Fibroblast of lung (primary cell): ENCODE data around the gene PPP1R2. TPM values are rescaled to one million over a fixed set of nuclear protein-coding genes. Genes with fewer than 3 reads are reported as not detected.
A peak's percentile ranks its signal among the peaks of the same experiment; 100 is the strongest.

Source experiments
- DNase-seq, 2 donors: peaks; one replicate each; pipeline versions ENCODE4 v3.0.0 to v3.0.0-alpha.2; 2010; ENCODE audit warnings: low read depth in 2 of 2
- H2AFZ ChIP-seq: 2 replicates; pipeline ENCODE4 v1.5.1; 2012; ENCODE audit warnings: low read length, control low read depth, inconsistent platforms
- H3K27ac ChIP-seq: 2 replicates; pipeline ENCODE4 v1.5.1; 2011; ENCODE audit warnings: low read length, control low read depth; ENCODE audit not compliant: insufficient read depth
- H3K27me3 ChIP-seq: 2 replicates; pipeline ENCODE4 v1.5.1; 2011; ENCODE audit warnings: mild to moderate bottlenecking, low read length; ENCODE audit not compliant: control insufficient read depth, insufficient read depth
- H3K36me3 ChIP-seq: 2 replicates; pipeline ENCODE4 v1.5.1; 2011; ENCODE audit warnings: low read length; ENCODE audit not compliant: control insufficient read depth, insufficient read depth
- H3K4me1 ChIP-seq: 2 replicates; pipeline ENCODE4 v1.5.1; 2011; ENCODE audit warnings: low read length; ENCODE audit not compliant: control insufficient read depth, insufficient read depth; ENCODE audit errors: extremely low read depth
- H3K4me2 ChIP-seq: 2 replicates; pipeline ENCODE4 v1.5.1; 2011; ENCODE audit warnings: low read length, control low read depth; ENCODE audit not compliant: insufficient read depth; ENCODE audit errors: extremely low read depth
- H3K4me3 ChIP-seq, 4 experiments: fragments of 200-600 bp in 1 of 4; sonication (generic) in 1 of 4; replicated peaks in 1 of 4; 2 replicates each; pipeline ENCODE4 v1.5.1; 2011 to 2016; ENCODE audit warnings: low read length in 4 of 4, low read depth in 3 of 4, mild to moderate bottlenecking in 3 of 4, control low read depth in 2 of 4, inconsistent platforms in 1 of 4, mixed read lengths in 1 of 4; ENCODE audit not compliant: insufficient read depth in 1 of 4; ENCODE audit errors: control extremely low read depth in 1 of 4
- H3K79me2 ChIP-seq: 2 replicates; pipeline ENCODE4 v1.5.1; 2012; ENCODE audit warnings: mild to moderate bottlenecking, low read length, inconsistent platforms; ENCODE audit not compliant: control insufficient read depth, insufficient read depth
- H3K9ac ChIP-seq: 2 replicates; pipeline ENCODE4 v1.5.1; 2011; ENCODE audit warnings: mild to moderate bottlenecking, low read length, control low read depth; ENCODE audit not compliant: insufficient read depth
- H3K9me3 ChIP-seq: 2 replicates; pipeline ENCODE4 v1.5.1; 2012; ENCODE audit warnings: low read depth, low read length; ENCODE audit not compliant: control insufficient read depth, insufficient read depth
- H4K20me1 ChIP-seq: 2 replicates; pipeline ENCODE4 v1.5.1; 2011; ENCODE audit warnings: low read length; ENCODE audit not compliant: control insufficient read depth, insufficient read depth; ENCODE audit errors: extremely low read depth
- CTCF ChIP-seq, 2 donors: IDR thresholded peaks in 1 of 2; conservative IDR thresholded peaks in 1 of 2; 1 replicate in 1 of 2; 2 replicates in 1 of 2; pipeline ENCODE4 v1.5.1; 2011 to 2012; ENCODE audit warnings: low read length in 2 of 2, control low read depth in 1 of 2, inconsistent platforms in 1 of 2, low read depth in 1 of 2, mild to moderate bottlenecking in 1 of 2
- EZH2 ChIP-seq: IDR thresholded peaks from 2 replicates; pipeline ENCODE4 v1.5.1; 2012; ENCODE audit warnings: low read length, control low read depth, mild to moderate bottlenecking; ENCODE audit errors: missing control alignments
- polyA plus RNA-seq, 2 donors: library from polyadenylated mRNA; depleted of rRNA in 1 of 2; stranded (reverse) in 1 of 2; unstranded in 1 of 2; fragments of >200 nt; gene quantifications; 2 replicates each; pipeline ENCODE4 v1.2.1, GENCODE V29; 2011 to 2012; ENCODE audit warnings: missing spikeins in 1 of 2
- total RNA-seq: library from RNA; depleted of rRNA; stranded (reverse); fragments of >200 nt; gene quantifications from 2 replicates; pipeline ENCODE4 v1.2.1, GENCODE V29; 2014

The PPP1R2 gene
- total and polyA plus RNA-seq, 2 donors (not counting 1 experiment from before 2014, with no cell fraction given): 28.9 to 134 TPM

- DNase-seq: peak in 1 of 2 donors; percentile 72
Measured at GRCh38 chr3:195466251-195466650, 76.9 kb downstream of the PPP1R2 start.

More at GRCh38 chr3:195466251-195466650, 76.9 kb downstream of the PPP1R2 start:
- Histone ChIP-seq H3K36me3 (no peaks in the 10 kb centered on the region), H3K27ac (no peak overlapping the region), H2AFZ (no peak overlapping the region), H3K4me2 (no peak overlapping the region), H3K27me3 (no peaks in the 10 kb centered on the region), H3K9ac (no peak overlapping the region), H3K9me3 (no peaks in the 10 kb centered on the region), H4K20me1 (no peaks in the 10 kb centered on the region), H3K4me1 (no peaks in the 10 kb centered on the region), H3K4me3 (no peak overlapping the region), H3K79me2 (no peaks in the 10 kb centered on the region)
- TF ChIP-seq EZH2 (no peak), CTCF (conservative IDR thresholded peaks at IDR 0.05 in 1 of 2, IDR thresholded peaks at IDR 0.05 in 1 of 2; ENCODE audit: low read depth in 1 of 2, low read length in 2 of 2) (no peak)

Other genes with a start within 250 kb of the PPP1R2 start
- 77.3 and 86.5 TPM in 2 replicates for gene ACAP2, start 100.3 kb downstream of the PPP1R2 start, total RNA-seq
- gene ACAP2, start 100.3 kb downstream of the PPP1R2 start, polyA plus RNA-seq: 27.2 and 33.7 TPM in 2 replicates
- 2.1 and 3.6 TPM in 2 replicates for gene APOD, start 40.6 kb upstream of the PPP1R2 start, total RNA-seq
- 1.9 and 3.3 TPM in 2 replicates for gene APOD, start 40.6 kb upstream of the PPP1R2 start, polyA plus RNA-seq
- under 0.01 and 0.66 TPM in 2 replicates for gene MUC20, start 177.7 kb upstream of the PPP1R2 start, total RNA-seq
- 0.16 and 0.54 TPM in 2 replicates for gene MUC20, start 177.7 kb upstream of the PPP1R2 start, polyA plus RNA-seq